Stimulated activated CD4-positive, alpha-beta T cell treated with anti-CD3 and anti-CD28 coated beads, TNF-alpha, amount 100 ng/mL, for 4 hours (primary cell): Measurements from ENCODE around the gene NOP9.

Source experiments
- DNase-seq, 3 experiments: peaks; one replicate each; pipeline ENCODE4 v3.0.0-alpha.2; 2020; ENCODE audit warnings: low read depth in 3 of 3

The NOP9 gene

GRCh38 chr14:24299255-24300191 lies at the start of gene NOP9, which contains the start of gene DHRS1:
NOP9 (plus strand) TSS chr14:24299850; CDS start chr14:24299955, 105 bp downstream.
DHRS1 (minus strand) TSS chr14:24299780; CDS start chr14:24299106, 674 bp downstream.
- DNase-seq = peak; percentile 85 to 92 (median 86)

- no peak for DNase-seq
Measured at GRCh38 chr14:24250354-24250753, 49.3 kb upstream of the NOP9 start.

- DNase-seq = no peak
Measured at GRCh38 chr14:24251880-24252288, 47.8 kb upstream of the NOP9 start.

- no peak for DNase-seq
Measured at GRCh38 chr14:24252289-24253124, 47.1 kb upstream of the NOP9 start.

- no peak for DNase-seq
Measured at GRCh38 chr14:24253936-24254335, 45.7 kb upstream of the NOP9 start.

- DNase-seq = no peak
Measured at GRCh38 chr14:24254630-24255392, 44.8 kb upstream of the NOP9 start.

GRCh38 chr14:24255438-24255837 lies 44.2 kb upstream of the NOP9 start:
- no peak for DNase-seq

- DNase-seq = no peak
Measured at GRCh38 chr14:24255931-24256711, 43.5 kb upstream of the NOP9 start.

GRCh38 chr14:24256960-24257359 lies 42.7 kb upstream of the NOP9 start:
- no peak for DNase-seq

- no peak for DNase-seq
Measured at GRCh38 chr14:24258119-24258518, 41.5 kb upstream of the NOP9 start.

- no peak for DNase-seq
Measured at GRCh38 chr14:24258548-24259265, 40.9 kb upstream of the NOP9 start.

- no peak for DNase-seq
Measured at GRCh38 chr14:24259282-24260025, 40.2 kb upstream of the NOP9 start.

GRCh38 chr14:24260026-24260779 lies 39.4 kb upstream of the NOP9 start:
- DNase-seq = no peak

GRCh38 chr14:24260780-24261157 lies 38.9 kb upstream of the NOP9 start:
- DNase-seq = no peak

- DNase-seq = no peak
Measured at GRCh38 chr14:24261256-24261968, 38.2 kb upstream of the NOP9 start.

GRCh38 chr14:24261969-24262327 lies 37.7 kb upstream of the NOP9 start:
- DNase-seq = no peak

GRCh38 chr14:24262821-24263733 lies 36.6 kb upstream of the NOP9 start, which contains the start of gene TGM1:
TGM1 (minus strand) TSS chr14:24263177; CDS start chr14:24262352, 825 bp downstream.
- no peak for DNase-seq
